OCI-LY7 (cell line): ENCODE results near the gene MAT1A. TPM values are rescaled to one million over a fixed set of nuclear protein-coding genes. Genes with fewer than 3 reads are reported as not detected.

ENCODE experiments used
- BruUV-seq: library from RNA; stranded (reverse); fragments of 400-500 nt; replicated peaks from 2 replicates; lab custom pipeline; 2021; lab: Mats Ljungman, UMichigan
- CTCF ChIA-PET: fragments of 300-600 bp; sonication (Branson Sonifier 250); formaldehyde crosslinking; loops from one replicate; lab custom pipeline; 2022; ENCODE audit warnings: antibody characterized with exemption; ENCODE audit not compliant: unreplicated experiment; lab: Charles Lee
- POLR2A ChIA-PET: fragments of 300-600 bp; sonication (Branson Sonifier 250); formaldehyde crosslinking; loops from one replicate; lab custom pipeline; 2022; ENCODE audit warnings: antibody characterized with exemption; lab: Charles Lee
- DNase-seq: peaks from one replicate; pipeline ENCODE4 v3.0.0-alpha.2; 2015; ENCODE audit warnings: low spot score
- H2AFZ ChIP-seq: fragments of 200-600 bp; sonication (generic), shearing (Covaris generic); 2 replicates; pipeline ENCODE4 v1.6.1; 2014; ENCODE audit warnings: mild to moderate bottlenecking, antibody characterized with exemption, low read length, moderate library complexity
- H3K27ac ChIP-seq: fragments of 200-600 bp; sonication (generic); 2 replicates; pipeline ENCODE4 v1.5.1; 2014; ENCODE audit warnings: mixed run types, low read depth, mild to moderate bottlenecking, moderate library complexity, low read length, inconsistent platforms; ENCODE audit not compliant: poor library complexity, severe bottlenecking
- H3K36me3 ChIP-seq: fragments of 200-600 bp; sonication (generic); 2 replicates; pipeline ENCODE4 v1.6.1; 2014; ENCODE audit warnings: mild to moderate bottlenecking, antibody characterized with exemption, low read length, moderate library complexity, mixed read lengths; ENCODE audit not compliant: insufficient read depth
- H3K4me1 ChIP-seq: fragments of 200-600 bp; sonication (generic); 2 replicates; pipeline ENCODE4 v1.5.1; 2014; ENCODE audit warnings: mild to moderate bottlenecking, low read length; ENCODE audit not compliant: insufficient read depth, poor library complexity, severe bottlenecking
- H3K4me2 ChIP-seq: fragments of 200-600 bp; sonication (generic); 2 replicates; pipeline ENCODE4 v1.6.1; 2014; ENCODE audit warnings: mild to moderate bottlenecking, low read length
- H3K4me3 ChIP-seq: fragments of 200-600 bp; sonication (generic); 2 replicates; pipeline ENCODE4 v1.5.1; 2014; ENCODE audit warnings: mild to moderate bottlenecking, low read depth, low read length; ENCODE audit not compliant: poor library complexity, severe bottlenecking
- H3K79me2 ChIP-seq: fragments of 200-600 bp; sonication (generic); 2 replicates; pipeline ENCODE4 v1.6.1; 2016; ENCODE audit warnings: low read depth, mild to moderate bottlenecking, low read length, moderate library complexity, mixed read lengths; ENCODE audit not compliant: insufficient read depth
- H3K9me2 ChIP-seq: fragments of 200-600 bp; sonication (generic); 2 replicates; pipeline ENCODE4 v1.6.1; 2016; ENCODE audit warnings: mild to moderate bottlenecking, low read length, mixed read lengths; ENCODE audit not compliant: insufficient read depth
- H3K9me3 ChIP-seq: fragments of 200-600 bp; sonication (generic); 2 replicates; pipeline ENCODE4 v1.6.1; 2014; ENCODE audit warnings: mild to moderate bottlenecking, mixed run types, low read length, mixed read lengths
- H4K20me1 ChIP-seq: fragments of 200-600 bp; sonication (generic); 2 replicates; pipeline ENCODE4 v1.6.1; 2014; ENCODE audit warnings: mild to moderate bottlenecking, antibody characterized with exemption, low read length, moderate library complexity, mixed read lengths; ENCODE audit not compliant: insufficient read depth
- CTCF ChIP-seq: fragments of 200-600 bp; sonication (generic); conservative IDR thresholded peaks from 2 replicates; pipeline ENCODE4 v1.5.1; 2014; ENCODE audit warnings: mild to moderate bottlenecking, antibody characterized with exemption, low read length, moderate library complexity, mixed read lengths
- EZH2phosphoT487 ChIP-seq: fragments of 200-600 bp; sonication (generic); IDR thresholded peaks from 2 replicates; pipeline ENCODE4 v1.6.1; 2018; ENCODE audit warnings: low read depth, borderline replicate concordance, mild to moderate bottlenecking, mixed run types, antibody characterized with exemption, low read length, moderate library complexity, mixed read lengths
- intact Hi-C: fragments of 100-400 bp; cut with micrococcal nuclease; formaldehyde crosslinking; loops from one replicate; pipeline ENCODE4 v1.10.0; 2022; ENCODE audit not compliant: unreplicated experiment
- total RNA-seq, 2 experiments: library from RNA; depleted of rRNA in 1 of 2; stranded (reverse); fragments of >200 nt in 1 of 2; shearing (Covaris generic) in 1 of 2; gene quantifications; 2 replicates each; pipeline ENCODE4 v1.2.3, GENCODE V29; 2014 to 2022

Gene MAT1A
- total RNA-seq, 2 experiments from 2014 or later, result not detected

GRCh38 chr10:80283536-80284199 is 5.8 kb downstream of the MAT1A start:
- Histone ChIP-seq H3K27ac (no peak overlapping the region), H3K79me2 (no peaks in the 10 kb centered on the region), H3K36me3 (no peaks in the 10 kb centered on the region), H3K9me2 (no peaks in the 10 kb centered on the region), H3K4me3 (no peak overlapping the region), H3K9me3 (no peaks in the 10 kb centered on the region), H3K4me1 (no peaks in the 10 kb centered on the region), H4K20me1 (no peaks in the 10 kb centered on the region), H3K4me2 (no peak overlapping the region), H2AFZ (no peak overlapping the region)
- intact Hi-C loops, result no loop called here
- no TSS peak for BruUV-seq
- DNase-seq, result no peak
- CTCF ChIA-PET, result no interaction called here
- POLR2A ChIA-PET, result no interaction called here
- no peak for TF ChIP-seq CTCF
- TF ChIP-seq EZH2phosphoT487, result no peak

GRCh38 chr10:80283119-80283518 is 6.3 kb downstream of the MAT1A start:
- no peak overlapping the region for H3K27ac ChIP-seq
- no peaks in the 10 kb centered on the region for H3K4me1 ChIP-seq
- TF ChIP-seq EZH2phosphoT487 (no peak), CTCF (no peak)
- intact Hi-C loops, result no loop called here
- no peak overlapping the region for H2AFZ ChIP-seq
- H3K9me2 ChIP-seq, result no peaks in the 10 kb centered on the region
- no peaks in the 10 kb centered on the region for H3K36me3 ChIP-seq
- CTCF ChIA-PET, result no interaction called here
- H3K4me3 ChIP-seq, result no peak overlapping the region
- H3K9me3 ChIP-seq, result no peaks in the 10 kb centered on the region
- BruUV-seq, result no TSS peak
- H3K4me2 ChIP-seq, result no peak overlapping the region
- POLR2A ChIA-PET, result no interaction called here
- H4K20me1 ChIP-seq, result no peaks in the 10 kb centered on the region
- DNase-seq, result no peak
- no peaks in the 10 kb centered on the region for H3K79me2 ChIP-seq
